Stimulated activated CD4-positive, alpha-beta T cell treated with anti-CD3 and anti-CD28 coated beads, Interleukin-1b, Interleukin-23, amount 100 ng/mL, for 4 hours (primary cell): Measurements from ENCODE around the gene OR52H1.
"Not testable (repeated sequence)": the region's sequence is repeated elsewhere in the genome, so short reads cannot be mapped to it uniquely, and the experiment has no call there.

Source experiments
- DNase-seq, 2 donors: peaks; one replicate each; pipeline ENCODE4 v3.0.0-alpha.2; 2020; ENCODE audit warnings: low read depth in 2 of 2

The OR52H1 gene

DNA sequence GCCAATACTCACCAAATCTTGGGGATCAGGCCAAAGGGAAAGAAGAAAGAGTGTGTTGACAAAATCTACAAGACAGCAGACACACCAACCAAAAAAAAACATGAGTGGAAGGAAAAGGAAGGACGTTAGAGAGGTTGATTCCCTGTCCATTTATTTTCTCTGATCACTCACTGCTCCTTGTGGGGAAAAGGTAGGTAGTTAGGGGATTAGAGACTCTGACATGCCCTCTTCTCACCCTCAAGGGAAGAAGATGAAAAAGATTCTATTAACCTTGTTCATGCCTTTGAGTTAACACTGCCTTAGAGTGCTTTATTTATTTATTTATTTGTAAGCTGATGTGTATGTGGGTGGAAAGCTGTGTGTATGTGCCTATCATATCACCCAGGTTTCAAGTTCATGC, at the start of gene OR52H1:
Gene OR52H1 (minus strand): TSS at position 101 of the 400 bp plus-strand sequence. CDS start 3,035 bp downstream, outside the sequence.
- no peak for DNase-seq

GRCh38 chr11:5597953-5598352, 49.6 kb upstream of the OR52H1 start:
- DNase-seq: no peak

DNA sequence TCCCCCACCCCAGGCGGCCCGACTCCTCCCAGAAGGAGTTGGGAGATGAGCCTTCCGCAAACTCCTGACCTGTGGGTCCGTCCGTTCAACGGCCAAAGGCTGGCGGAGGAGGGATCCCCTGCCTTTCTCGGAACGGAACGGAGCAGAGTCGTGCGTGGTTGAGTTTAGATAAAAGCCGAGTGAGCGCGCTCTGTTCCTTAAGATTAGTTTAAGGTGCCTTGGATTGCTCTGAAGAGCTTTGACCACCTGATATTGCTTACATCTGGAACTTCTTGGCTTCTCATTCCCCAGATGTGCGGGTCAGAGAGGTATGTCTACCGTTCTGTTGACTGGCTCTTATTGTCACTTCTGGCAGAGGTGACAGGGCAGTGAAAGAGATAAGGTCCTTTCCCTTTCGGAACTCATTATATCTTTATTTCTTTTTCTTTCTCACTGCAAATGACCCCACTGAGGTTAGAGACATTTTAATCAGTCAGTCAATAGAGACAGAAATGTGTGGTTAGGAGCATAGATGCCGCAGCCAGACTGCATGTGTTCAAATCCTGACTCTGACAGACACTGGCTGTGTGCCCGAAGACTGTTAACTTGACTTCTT, 48.4 kb upstream of the OR52H1 start, which contains the start of gene TRIM6:
Gene TRIM6 (plus strand): TSS at position 31 of the 595 bp plus-strand sequence. CDS start 261 bp downstream, at position 292.
- no peak for DNase-seq

DNA sequence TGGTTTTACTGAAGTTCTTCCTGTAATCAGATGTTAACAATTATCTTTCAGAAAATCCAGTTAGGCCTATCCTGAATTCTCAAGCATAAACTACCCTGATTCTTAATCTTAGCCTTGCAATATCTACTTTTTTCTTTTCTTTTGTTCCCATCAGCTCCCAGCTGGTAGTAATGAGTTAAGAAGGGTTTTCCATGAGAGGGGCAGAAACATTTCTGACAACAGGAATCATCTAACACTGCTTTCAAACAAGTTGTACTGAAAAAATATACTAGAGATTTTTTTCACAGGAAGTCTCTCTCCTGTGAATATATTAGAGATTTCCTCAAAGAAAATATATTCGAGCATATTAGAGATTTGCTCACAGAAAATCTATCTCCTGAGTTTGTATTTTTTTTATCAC, 44.8 kb upstream of the OR52H1 start:
- no peak for DNase-seq

DNA sequence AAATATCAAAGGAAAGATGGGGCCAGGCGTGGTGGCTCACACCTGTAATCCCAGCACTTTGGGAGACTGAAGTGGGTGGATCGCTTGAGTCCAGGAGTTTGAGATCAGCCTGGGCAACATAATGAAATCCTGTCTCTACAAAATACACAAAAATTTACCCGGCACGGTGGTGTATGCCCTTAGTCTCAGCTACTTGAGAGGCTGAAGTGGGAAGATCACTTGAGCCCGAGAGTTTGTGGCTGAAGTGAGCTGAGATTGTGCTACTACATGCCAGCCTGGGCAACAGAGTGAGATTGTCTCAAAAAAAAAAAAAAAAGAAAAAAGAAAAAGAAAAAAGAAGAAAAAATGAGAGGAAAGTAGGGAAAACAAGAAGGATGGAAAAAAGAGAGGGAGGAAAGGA, 44.3 kb upstream of the OR52H1 start:
- DNase-seq: no peak

DNA sequence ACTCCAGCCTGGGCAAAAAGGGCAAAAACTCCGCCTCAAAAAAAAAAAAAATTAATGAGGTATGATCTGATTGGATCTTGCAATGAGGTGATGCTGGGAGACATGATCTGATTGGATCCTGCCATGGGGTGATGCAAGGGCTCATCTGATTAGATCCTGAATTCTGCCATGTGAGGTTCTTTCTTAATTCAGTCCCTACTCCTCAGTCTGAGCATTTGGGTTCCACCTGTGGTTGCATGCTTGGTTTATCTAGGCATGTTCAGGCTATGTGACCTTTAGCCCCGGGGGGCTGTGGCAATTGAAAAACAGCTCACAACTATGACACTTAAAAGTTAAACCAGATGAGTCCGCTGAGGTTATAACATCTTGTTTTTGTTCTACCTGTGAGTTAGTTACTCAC, 43.3 kb upstream of the OR52H1 start:
- no peak for DNase-seq

- DNase-seq: not testable (repeated sequence)
Observed at GRCh38 chr11:5589906-5590305, 41.6 kb upstream of the OR52H1 start.

GRCh38 chr11:5584458-5584857, 36.1 kb upstream of the OR52H1 start:
- not testable (repeated sequence) for DNase-seq

DNA sequence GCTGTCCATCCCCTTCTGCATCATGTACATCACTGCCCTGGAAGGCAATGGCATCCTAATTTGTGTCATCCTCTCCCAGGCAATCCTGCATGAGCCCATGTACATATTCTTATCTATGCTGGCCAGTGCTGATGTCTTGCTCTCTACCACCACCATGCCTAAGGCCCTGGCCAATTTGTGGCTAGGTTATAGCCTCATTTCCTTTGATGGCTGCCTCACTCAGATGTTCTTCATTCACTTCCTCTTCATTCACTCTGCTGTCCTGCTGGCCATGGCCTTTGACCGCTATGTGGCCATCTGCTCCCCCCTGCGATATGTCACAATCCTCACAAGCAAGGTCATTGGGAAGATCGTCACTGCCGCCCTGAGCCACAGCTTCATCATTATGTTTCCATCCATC, 32.7 kb upstream of the OR52H1 start:
- no peak for DNase-seq

- no peak for DNase-seq
Observed at GRCh38 chr11:5580577-5580976, 32.2 kb upstream of the OR52H1 start, which contains the start of gene OR52B6. TSS of gene OR52B6 (plus strand) at chr11:5580877. CDS start at chr11:5580877, 0 bp downstream.

DNA sequence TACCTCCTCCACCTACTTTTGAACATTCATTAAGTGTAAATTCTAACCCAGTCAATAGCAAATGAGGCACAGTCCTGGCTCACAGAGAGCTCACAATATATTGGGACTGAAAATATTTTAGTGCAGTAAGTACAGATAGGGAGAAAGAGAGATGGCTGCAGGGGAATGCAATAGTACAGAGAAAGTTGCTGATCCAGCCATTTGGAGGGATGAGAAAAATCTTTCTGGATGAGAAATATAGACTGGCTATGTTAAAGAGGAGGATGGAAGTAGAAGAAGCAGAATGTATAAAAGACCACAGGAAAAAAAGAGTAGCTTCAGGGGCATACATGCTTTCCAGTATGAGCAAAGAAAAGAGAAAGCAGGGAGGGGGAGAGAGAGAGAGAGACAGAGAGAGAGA, 28.8 kb upstream of the OR52H1 start:
- DNase-seq: no peak

DNA sequence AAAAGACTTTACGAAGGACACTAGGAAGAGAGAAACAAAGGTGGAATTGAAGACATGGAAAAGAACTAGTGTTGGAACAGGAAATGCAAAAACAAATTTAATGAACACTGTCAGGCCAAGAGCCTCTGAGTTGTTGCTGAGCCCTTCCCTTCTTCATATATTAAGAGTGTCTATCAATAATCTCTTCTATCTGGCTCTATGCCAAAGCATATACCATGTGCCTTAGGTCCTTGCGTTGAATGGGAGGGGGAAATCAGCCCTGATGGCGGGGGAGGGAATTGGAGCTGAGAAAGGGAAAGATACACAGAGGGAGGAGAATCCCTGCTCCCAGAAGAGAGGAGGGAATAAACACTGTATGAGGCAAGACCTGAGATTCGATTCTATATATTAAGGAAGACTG, 26.8 kb upstream of the OR52H1 start:
- no peak for DNase-seq

DNA sequence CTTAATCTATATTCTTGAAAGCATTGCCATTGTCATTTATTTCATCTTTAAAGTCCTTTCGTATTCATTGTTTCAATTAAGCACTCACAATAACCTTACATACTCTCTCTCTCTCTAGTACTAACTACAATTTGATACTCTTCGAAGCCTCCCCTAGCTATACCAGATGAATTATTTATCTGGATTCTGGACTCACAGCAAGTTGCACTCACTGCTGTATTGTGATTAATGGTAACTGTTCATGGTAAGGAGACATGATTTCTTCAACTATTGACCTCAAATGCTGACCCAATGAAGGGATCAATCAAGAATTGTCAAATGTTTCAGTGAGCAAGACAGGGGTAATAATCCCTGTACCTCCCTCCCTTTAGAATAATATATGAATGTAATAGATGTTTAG, 26.3 kb upstream of the OR52H1 start:
- no peak for DNase-seq

GRCh38 chr11:5564259-5565019, 16.1 kb upstream of the OR52H1 start:
- DNase-seq: no peak

GRCh38 chr11:5557751-5558150, 9.4 kb upstream of the OR52H1 start:
- DNase-seq: no peak

DNA sequence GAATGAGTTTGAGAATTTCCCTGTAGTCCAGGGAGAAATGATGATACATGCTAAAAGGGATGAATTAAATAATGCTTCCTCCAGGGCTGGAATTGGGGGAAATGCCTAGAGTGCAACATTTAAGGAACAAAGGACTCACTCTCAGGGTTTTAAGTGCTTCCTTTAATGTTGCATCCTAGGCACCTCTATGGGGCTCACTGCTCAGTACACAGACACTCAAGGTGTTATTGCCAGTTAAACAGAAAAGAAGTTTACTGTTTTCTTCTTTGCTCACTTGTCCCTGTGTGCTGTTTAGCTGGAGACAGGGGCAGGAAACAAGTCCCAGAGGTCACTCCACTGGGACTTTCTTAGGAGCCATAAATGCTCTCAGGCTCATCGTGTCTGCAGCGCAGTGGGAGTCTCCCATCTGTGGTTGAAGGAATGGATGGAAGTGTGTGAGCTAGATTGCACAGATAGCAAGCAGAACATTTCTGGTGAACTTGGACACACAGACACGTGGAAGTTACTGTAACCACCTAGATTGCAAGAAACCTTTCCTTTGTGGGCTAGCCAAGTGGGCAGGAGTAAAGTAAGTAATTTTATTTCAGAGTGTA, 8.4 kb upstream of the OR52H1 start:
- DNase-seq: no peak

- no peak for DNase-seq
Observed at GRCh38 chr11:5553343-5553742, 5.0 kb upstream of the OR52H1 start.

DNA sequence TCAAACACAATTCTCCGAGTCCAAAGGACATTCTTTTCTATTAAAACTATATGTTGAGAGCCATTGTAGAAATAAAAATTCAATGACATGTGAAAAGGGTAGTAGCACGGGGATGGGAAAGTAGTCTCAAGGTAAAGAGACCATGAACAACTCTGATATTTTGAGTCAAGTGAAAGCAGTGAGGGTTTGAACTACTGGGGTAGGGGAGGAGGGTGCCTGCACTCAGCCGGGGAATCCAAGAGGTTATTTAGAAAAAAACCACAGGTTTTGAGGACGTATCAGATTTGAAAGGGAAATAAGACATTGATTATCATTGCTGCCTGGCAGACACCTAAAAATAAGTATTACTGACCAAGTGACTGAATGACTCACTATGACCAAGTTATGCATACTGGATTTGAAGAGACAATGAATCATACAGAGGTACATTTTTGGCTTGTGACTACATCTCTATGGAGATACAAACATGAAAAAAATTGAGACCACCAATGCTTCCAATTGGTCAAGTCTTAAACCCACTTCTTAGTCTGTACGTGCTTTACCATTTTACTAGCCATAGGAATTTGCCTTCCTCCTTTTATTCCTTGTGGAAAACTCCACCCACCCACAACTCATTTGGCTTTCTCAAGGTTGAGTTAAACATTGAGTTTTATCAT, 2.2 kb upstream of the OR52H1 start:
- no peak for DNase-seq

DNA sequence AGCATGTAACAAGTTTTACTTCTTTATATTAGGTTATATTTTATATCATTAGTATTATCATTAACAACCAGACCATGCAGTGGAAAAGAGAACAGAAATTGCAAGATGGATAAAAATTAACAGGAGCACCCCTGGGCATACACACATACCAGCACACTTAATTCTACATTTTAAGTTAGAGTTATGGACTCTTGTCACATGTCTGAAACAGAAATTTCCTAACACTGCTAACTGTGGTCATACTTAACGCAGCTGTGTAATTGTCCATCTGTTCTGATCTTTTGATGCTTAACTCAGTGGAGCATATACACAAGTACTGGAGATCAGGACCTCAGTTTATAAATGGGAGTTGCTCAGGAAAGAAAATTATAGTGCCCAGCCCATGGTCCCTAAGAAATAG, 358 bp downstream of the OR52H1 start:
- DNase-seq: no peak

GRCh38 chr11:5546457-5546856, 1.9 kb downstream of the OR52H1 start:
- DNase-seq: no peak

DNA sequence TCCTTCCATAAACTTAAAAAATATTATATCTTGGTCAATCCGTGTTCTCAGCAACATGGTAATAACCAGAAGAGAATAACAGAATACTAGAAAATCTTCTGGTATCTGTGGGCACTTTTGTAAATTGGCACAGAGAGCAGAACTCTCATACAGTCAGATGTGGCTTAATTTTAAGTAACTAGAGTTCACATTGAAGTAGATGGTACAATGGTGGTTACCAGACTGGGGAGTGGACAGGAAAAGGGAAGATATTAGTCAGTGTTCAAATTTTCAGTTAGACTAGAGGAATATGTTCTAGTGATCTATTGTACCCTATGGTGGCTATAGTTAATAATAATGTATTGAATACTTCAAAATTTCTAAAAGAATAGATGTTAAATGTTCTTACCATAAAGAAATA, 6.9 kb downstream of the OR52H1 start:
- no peak for DNase-seq

DNA sequence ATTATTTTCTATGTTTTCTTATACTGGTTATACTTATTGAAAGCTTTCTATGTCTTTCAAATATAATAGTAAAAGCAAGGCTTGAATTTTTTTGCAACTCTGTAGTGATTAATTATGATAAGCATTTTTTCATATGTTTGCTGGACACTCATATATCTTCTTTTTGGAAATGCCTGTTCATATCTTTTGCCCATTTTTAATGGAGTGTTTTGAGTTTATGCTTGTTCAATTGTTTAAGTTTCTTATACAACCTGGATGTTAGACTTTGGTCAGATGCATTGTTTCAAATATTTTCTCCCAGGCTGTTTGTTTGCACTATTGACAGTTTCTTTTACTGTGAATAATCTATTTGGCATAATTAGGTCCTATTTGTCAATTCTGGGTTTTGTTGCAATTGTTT, 11.9 kb downstream of the OR52H1 start:
- no peak for DNase-seq
